GF-D8 (cell line): ENCODE results near the gene DPYSL5.

Experiments used
- DNase-seq: peaks from one replicate; lab custom pipeline; 2025; lab: John Stamatoyannopoulos, UW

DPYSL5 gene

GRCh38 chr2:26932974-26933373 is 85.0 kb downstream of the DPYSL5 start:
- no peak for DNase-seq

- no peak for DNase-seq
Measured at GRCh38 chr2:26933431-26934334, 85.8 kb downstream of the DPYSL5 start.

- no peak for DNase-seq
Measured at GRCh38 chr2:26934335-26934724, 86.4 kb downstream of the DPYSL5 start.

GRCh38 chr2:26934985-26935384 is 87.1 kb downstream of the DPYSL5 start:
- DNase-seq, result no peak

GRCh38 chr2:26936855-26937254 is 88.9 kb downstream of the DPYSL5 start:
- no peak for DNase-seq

- no peak for DNase-seq
Measured at GRCh38 chr2:26938399-26939118, 90.6 kb downstream of the DPYSL5 start.

GRCh38 chr2:26940001-26940400 is 92.1 kb downstream of the DPYSL5 start:
- no peak for DNase-seq

GRCh38 chr2:26941486-26941885 is 93.6 kb downstream of the DPYSL5 start:
- DNase-seq, result no peak

- DNase-seq, result no peak
Measured at GRCh38 chr2:26942543-26943295, 94.8 kb downstream of the DPYSL5 start.

- no peak for DNase-seq
Measured at GRCh38 chr2:26945991-26946750, 98.2 kb downstream of the DPYSL5 start.

- no peak for DNase-seq
Measured at GRCh38 chr2:26946841-26947784, 99.2 kb downstream of the DPYSL5 start.

GRCh38 chr2:26948800-26949199 is 100.9 kb downstream of the DPYSL5 start:
- DNase-seq, result no peak

GRCh38 chr2:26950246-26950645 is 102.3 kb downstream of the DPYSL5 start:
- no peak for DNase-seq

GRCh38 chr2:26951236-26951635 is 103.3 kb downstream of the DPYSL5 start:
- DNase-seq, result no peak

GRCh38 chr2:26952374-26952773 is 104.4 kb downstream of the DPYSL5 start:
- no peak for DNase-seq

GRCh38 chr2:26954135-26954534 is 106.2 kb downstream of the DPYSL5 start:
- DNase-seq, result no peak

GRCh38 chr2:26957041-26957440 is 109.1 kb downstream of the DPYSL5 start:
- DNase-seq, result no peak

- DNase-seq, result no peak
Measured at GRCh38 chr2:26957534-26957933, 109.6 kb downstream of the DPYSL5 start.

GRCh38 chr2:26959331-26959730 is 111.4 kb downstream of the DPYSL5 start:
- DNase-seq, result peak; percentile 31

GRCh38 chr2:26964446-26965130 is 116.7 kb downstream of the DPYSL5 start:
- no peak for DNase-seq
